ENCODE data around the gene CFAP20DC. TPM values are rescaled to one million over a fixed set of nuclear protein-coding genes. Genes with fewer than 3 reads are reported as not detected.

Gene CFAP20DC
- total RNA-seq, 1 donor from 2014 or later, result 5.1 TPM

DNA sequence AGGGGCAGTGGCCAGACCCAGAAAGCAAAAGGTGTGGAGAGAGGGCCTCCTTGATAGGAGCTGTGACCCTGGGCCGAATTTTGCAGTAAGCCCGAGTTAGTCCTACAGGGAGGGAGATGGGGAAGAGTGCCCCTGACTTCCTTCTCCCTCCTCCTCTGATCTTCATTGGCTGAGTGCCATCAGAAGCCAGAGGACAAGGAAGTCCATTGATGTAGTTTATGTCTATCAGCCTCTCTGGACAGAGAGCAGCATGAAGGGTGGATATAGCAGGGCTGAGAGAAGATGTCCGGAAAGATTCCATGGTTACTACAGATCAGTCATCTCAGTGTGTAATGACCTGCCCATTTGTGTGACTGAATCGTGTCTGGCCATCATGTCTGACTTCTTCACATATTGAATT is 280.8 kb downstream of the CFAP20DC start:
- TF ChIP-seq, protein P1, sequence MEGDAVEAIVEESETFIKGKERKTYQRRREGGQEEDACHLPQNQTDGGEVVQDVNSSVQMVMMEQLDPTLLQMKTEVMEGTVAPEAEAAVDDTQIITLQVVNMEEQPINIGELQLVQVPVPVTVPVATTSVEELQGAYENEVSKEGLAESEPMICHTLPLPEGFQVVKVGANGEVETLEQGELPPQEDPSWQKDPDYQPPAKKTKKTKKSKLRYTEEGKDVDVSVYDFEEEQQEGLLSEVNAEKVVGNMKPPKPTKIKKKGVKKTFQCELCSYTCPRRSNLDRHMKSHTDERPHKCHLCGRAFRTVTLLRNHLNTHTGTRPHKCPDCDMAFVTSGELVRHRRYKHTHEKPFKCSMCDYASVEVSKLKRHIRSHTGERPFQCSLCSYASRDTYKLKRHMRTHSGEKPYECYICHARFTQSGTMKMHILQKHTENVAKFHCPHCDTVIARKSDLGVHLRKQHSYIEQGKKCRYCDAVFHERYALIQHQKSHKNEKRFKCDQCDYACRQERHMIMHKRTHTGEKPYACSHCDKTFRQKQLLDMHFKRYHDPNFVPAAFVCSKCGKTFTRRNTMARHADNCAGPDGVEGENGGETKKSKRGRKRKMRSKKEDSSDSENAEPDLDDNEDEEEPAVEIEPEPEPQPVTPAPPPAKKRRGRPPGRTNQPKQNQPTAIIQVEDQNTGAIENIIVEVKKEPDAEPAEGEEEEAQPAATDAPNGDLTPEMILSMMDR (conservative IDR thresholded peaks at IDR 0.05; ENCODE audit: low read depth, low read length), result no peak
- no peak for DNase-seq (ENCODE audit: low read depth)
- H3K4me3 ChIP-seq (ENCODE audit: low read depth, low read length), result no peak overlapping the region

DNA sequence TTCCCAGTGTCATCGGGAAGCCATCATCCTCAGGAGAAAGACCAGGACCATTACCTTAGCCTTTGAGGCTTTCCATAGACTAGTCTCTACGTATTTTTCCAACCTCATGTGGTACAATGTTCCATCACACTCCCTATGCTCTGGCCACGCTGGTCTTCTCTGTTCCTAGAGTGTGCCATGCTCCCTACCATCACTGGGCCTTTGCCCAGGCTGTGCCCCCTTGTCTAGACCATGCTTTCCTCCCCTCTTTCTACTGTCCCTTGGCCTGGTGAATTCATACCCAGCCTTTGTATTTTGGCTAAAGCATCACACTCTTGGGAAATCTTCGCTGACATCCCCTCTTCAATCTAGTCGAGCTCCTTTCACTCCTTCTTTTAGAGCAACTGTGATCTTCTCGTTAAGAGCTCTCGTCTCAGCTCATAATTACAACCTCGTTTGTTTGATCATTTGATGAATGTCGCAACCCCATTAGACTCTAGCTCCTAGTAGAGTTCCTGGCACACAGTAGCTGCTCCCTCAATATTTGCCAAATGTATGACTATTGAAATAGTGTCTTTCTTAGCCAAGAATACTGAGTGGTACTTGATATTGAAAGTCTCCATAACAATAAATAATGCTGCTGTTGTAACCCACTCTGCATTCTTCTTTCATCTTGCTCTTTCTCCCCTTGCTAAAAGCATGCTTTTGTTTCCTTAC is 283.1 kb downstream of the CFAP20DC start:
- TF ChIP-seq, protein P1 (conservative IDR thresholded peaks at IDR 0.05; ENCODE audit: low read depth, low read length), result no peak
- no peak overlapping the region for H3K4me3 ChIP-seq (ENCODE audit: low read depth, low read length)
- DNase-seq (ENCODE audit: low read depth), result no peak

DNA sequence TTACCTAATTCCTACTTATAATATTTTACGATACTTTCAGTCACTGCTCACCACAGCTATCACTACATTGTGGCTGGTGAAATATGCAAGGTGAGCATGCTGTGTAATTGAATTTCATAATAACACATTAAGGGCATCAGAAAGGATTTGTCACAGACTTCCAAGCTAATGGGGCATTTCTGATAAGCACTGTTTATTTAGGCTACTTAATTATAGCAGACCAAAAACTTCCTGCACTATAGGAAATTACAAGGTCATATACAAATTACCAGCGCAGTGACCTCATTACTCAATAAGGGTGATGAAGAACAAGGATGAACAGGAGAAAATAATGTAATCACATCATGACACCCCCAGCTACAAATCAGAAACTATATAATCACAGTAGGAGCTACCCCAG is 294.7 kb downstream of the CFAP20DC start:
- TF ChIP-seq, protein P1 (conservative IDR thresholded peaks at IDR 0.05; ENCODE audit: low read depth, low read length), result no peak
- DNase-seq (ENCODE audit: low read depth), result no peak
- no peak overlapping the region for H3K4me3 ChIP-seq (ENCODE audit: low read depth, low read length)

DNA sequence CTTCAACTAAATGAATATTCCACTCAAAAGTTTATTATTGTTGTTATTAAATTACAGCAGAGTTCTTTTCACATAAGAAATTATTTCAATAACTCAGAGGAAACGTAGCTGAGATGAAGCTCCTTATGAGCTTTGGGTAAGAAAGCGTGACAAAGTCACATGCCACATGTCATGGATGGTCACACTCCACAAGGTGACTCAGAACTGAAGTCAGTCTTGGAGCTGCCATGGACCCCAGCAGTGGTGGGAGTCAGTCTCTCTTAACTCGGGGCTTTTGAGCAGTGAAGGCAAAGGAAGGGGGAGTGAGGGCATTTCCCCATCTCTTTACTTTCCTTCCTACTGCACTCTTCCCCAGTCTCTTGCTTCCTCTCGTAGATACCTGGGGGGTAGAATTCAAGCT is 295.8 kb downstream of the CFAP20DC start:
- H3K4me3 ChIP-seq (ENCODE audit: low read depth, low read length), result no peak overlapping the region
- DNase-seq (ENCODE audit: low read depth), result no peak
- TF ChIP-seq, protein P1 (conservative IDR thresholded peaks at IDR 0.05; ENCODE audit: low read depth, low read length), result no peak

DNA sequence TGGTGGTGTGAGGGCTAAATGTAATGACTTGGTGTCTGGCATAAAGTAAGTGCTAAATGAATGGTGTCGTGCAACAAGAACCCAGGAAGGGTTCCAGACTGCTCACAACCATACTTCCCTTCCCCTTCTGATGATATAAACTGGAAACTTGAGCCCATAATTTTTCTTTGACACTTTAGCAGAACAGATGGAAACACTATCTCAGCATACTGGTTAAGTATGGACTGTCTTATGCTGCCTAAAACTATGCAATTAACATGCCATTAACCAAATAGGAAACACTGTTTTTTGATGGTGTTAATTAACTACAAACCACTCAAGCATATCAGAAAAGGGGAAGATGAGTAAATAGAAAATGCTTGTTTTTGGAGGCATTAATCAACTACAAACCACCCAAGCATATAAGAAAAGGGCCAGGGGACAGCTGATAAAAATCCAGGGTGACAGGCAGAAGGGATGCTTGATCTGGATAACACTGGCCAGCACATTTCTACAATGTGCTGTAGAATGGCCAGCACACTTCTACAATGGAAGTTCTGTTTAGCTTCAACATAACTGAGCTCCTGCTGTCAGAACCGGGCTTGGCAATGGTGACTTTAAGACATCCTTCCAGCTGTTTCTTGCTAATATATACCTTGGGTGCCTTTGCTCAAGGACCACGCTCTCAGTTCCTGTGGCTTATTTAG is 297.8 kb downstream of the CFAP20DC start:
- no peak for DNase-seq (ENCODE audit: low read depth)
- TF ChIP-seq, protein P1 (conservative IDR thresholded peaks at IDR 0.05; ENCODE audit: low read depth, low read length), result no peak
- no peak overlapping the region for H3K4me3 ChIP-seq (ENCODE audit: low read depth, low read length)

DNA sequence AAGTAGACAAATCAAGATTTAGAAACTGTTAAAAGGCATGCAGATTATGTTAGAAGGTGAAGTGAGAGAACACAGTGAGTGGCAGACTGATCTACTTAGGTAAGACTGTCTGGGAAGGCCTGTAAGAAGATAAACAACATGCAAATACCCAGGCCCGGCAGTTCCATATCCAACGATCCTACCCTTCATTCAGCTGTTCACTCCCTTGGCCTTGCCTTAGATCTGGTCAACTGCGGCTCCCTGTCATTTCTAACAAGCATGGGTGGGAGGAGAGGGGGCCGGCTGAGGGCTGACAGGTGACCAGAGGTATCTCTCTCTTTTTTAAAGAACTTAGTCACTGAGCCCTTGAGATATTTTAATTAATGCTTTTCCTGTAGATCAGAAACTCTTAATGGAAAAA is 298.6 kb downstream of the CFAP20DC start:
- DNase-seq (ENCODE audit: low read depth), result no peak
- no peak overlapping the region for H3K4me3 ChIP-seq (ENCODE audit: low read depth, low read length)
- TF ChIP-seq, protein P1 (conservative IDR thresholded peaks at IDR 0.05; ENCODE audit: low read depth, low read length), result no peak

DNA sequence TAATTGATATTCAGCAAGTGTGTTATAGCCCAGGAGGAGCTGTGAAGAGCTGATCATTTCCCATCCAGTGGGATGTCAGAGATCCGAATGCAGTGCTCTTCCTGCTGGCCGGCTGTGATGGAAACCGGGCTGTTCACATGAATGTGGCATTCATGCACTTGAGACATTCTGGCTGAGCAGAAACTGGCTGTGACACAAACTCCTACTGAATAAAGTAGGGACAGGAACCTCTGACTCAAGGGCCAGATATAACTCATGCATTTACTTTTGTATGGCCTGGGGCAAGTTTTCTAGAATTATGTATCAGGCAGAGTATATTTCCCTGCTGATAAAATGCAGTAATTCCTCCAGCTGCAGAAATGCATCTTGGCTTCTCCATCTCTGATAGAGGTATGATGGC is 299.9 kb downstream of the CFAP20DC start:
- no peak overlapping the region for H3K4me3 ChIP-seq (ENCODE audit: low read depth, low read length)
- TF ChIP-seq, protein P1 (conservative IDR thresholded peaks at IDR 0.05; ENCODE audit: low read depth, low read length), result no peak
- DNase-seq (ENCODE audit: low read depth), result no peak

All from epithelial cell of proximal tubule (primary cell).